ENCODE data around the gene ANKRD11.

Gene ANKRD11

GRCh38 chr16:89406277-89406888 lies 84.0 kb downstream of the ANKRD11 start:
- H3K36me3 ChIP-seq (ENCODE audit: control insufficient read depth in 1 of 2, insufficient read depth in 2 of 2, low read length in 2 of 2): peaks cover 0 to 2% of the 10 kb centered on the region in 2 experiments
- peak overlapping the region; percentile 52 for H3K4ac ChIP-seq (ENCODE audit: low read depth, low read length)
- H4K8ac ChIP-seq (ENCODE audit: low read depth, low read length): no peak overlapping the region
- H3K27ac ChIP-seq (ENCODE audit: low read depth, low read length): peak overlapping the region; percentile 9
- WGBS (ENCODE audit: extremely low coverage, insufficient coverage, insufficient read length): no CpG with 5 or more reads among the region's 22 CpGs
- H2BK12ac ChIP-seq (ENCODE audit: low read length): no peak overlapping the region
- no peak overlapping the region for H2AK5ac ChIP-seq (ENCODE audit: low read length)
- no peak for DNase-seq
- peaks cover 4% of the 10 kb centered on the region for H3K79me1 ChIP-seq (ENCODE audit: low read length)
- H2BK5ac ChIP-seq (ENCODE audit: low read depth, low read length, poor library complexity): peak overlapping the region; percentile 12
- no peak overlapping the region for H3K23ac ChIP-seq (ENCODE audit: low read length)
- H3K9me3 ChIP-seq (ENCODE audit: insufficient read depth, low read depth, low read length): no peaks in the 10 kb centered on the region
- H2AFZ ChIP-seq (ENCODE audit: insufficient read depth, low read length, poor library complexity): no peak overlapping the region
- no peaks in the 10 kb centered on the region for H3K27me3 ChIP-seq (ENCODE audit: insufficient read depth, low read length)
- peak overlapping the region; percentile 2 for H3K18ac ChIP-seq (ENCODE audit: low read length)
- no peak overlapping the region for H2BK120ac ChIP-seq (ENCODE audit: insufficient read depth, low read length, poor library complexity)
- peaks cover 40% of the 10 kb centered on the region for H3K79me2 ChIP-seq (ENCODE audit: control insufficient read depth, insufficient read depth, low read length, poor library complexity)
- H4K91ac ChIP-seq (ENCODE audit: low read depth, low read length): no peak overlapping the region
- H3K4me1 ChIP-seq (ENCODE audit: control insufficient read depth in 1 of 2, insufficient read depth in 2 of 2, low read length in 2 of 2): peaks cover 51 to 62% of the 10 kb centered on the region in 2 experiments
- no peak overlapping the region for H3K9ac ChIP-seq (ENCODE audit: low read length)
- H3K4me3 ChIP-seq (ENCODE audit: low read depth, low read length): no peak overlapping the region
- no peak overlapping the region for H4K12ac ChIP-seq (ENCODE audit: low read depth, low read length)
- H3K14ac ChIP-seq (ENCODE audit: low read length): peak overlapping the region; percentile 15
- no peak overlapping the region for H3K4me2 ChIP-seq (ENCODE audit: low read length)

- Histone ChIP-seq H2AK5ac (ENCODE audit: low read length) (no peak overlapping the region), H2BK5ac (ENCODE audit: low read depth, low read length, poor library complexity) (no peak overlapping the region), H3K4me3 (ENCODE audit: low read depth, low read length) (no peak overlapping the region), H3K79me2 (ENCODE audit: control insufficient read depth, insufficient read depth, low read length, poor library complexity) (peaks cover 34% of the 10 kb centered on the region), H3K27ac (ENCODE audit: low read depth, low read length) (no peak overlapping the region), H2BK120ac (ENCODE audit: insufficient read depth, low read length, poor library complexity) (no peak overlapping the region), H3K23ac (ENCODE audit: low read length) (no peak overlapping the region), H2BK12ac (ENCODE audit: low read length) (peak overlapping the region; percentile 1), H4K8ac (ENCODE audit: low read depth, low read length) (no peak overlapping the region), H3K4me1 (ENCODE audit: control insufficient read depth in 1 of 2, insufficient read depth in 2 of 2, low read length in 2 of 2) (peaks cover 44 to 51% of the 10 kb centered on the region in 2 experiments), H4K12ac (ENCODE audit: low read depth, low read length) (no peak overlapping the region), H2AFZ (ENCODE audit: insufficient read depth, low read length, poor library complexity) (no peak overlapping the region), H3K18ac (ENCODE audit: low read length) (no peak overlapping the region), H3K9ac (ENCODE audit: low read length) (no peak overlapping the region), H3K9me3 (ENCODE audit: insufficient read depth, low read depth, low read length) (no peaks in the 10 kb centered on the region), H3K4ac (ENCODE audit: low read depth, low read length) (peak overlapping the region; percentile 99), H3K4me2 (ENCODE audit: low read length) (no peak overlapping the region), H3K79me1 (ENCODE audit: low read length) (peaks cover 4% of the 10 kb centered on the region), H3K27me3 (ENCODE audit: insufficient read depth, low read length) (no peaks in the 10 kb centered on the region), H4K91ac (ENCODE audit: low read depth, low read length) (no peak overlapping the region), H3K36me3 (ENCODE audit: control insufficient read depth in 1 of 2, insufficient read depth in 2 of 2, low read length in 2 of 2) (peaks cover 0 to 2% of the 10 kb centered on the region in 2 experiments), H3K14ac (ENCODE audit: low read length) (peak overlapping the region; percentile 4)
- WGBS (ENCODE audit: extremely low coverage, insufficient coverage, insufficient read length): no CpG with 5 or more reads among the region's 8 CpGs
- DNase-seq: no peak
Observed at GRCh38 chr16:89404561-89404960, 85.8 kb downstream of the ANKRD11 start.

- Histone ChIP-seq H4K91ac (ENCODE audit: low read depth, low read length) (no peak overlapping the region), H2BK5ac (ENCODE audit: low read depth, low read length, poor library complexity) (no peak overlapping the region), H3K4me2 (ENCODE audit: low read length) (no peak overlapping the region), H3K27ac (ENCODE audit: low read depth, low read length) (no peak overlapping the region), H4K8ac (ENCODE audit: low read depth, low read length) (no peak overlapping the region), H3K79me2 (ENCODE audit: control insufficient read depth, insufficient read depth, low read length, poor library complexity) (peaks cover 32% of the 10 kb centered on the region), H3K79me1 (ENCODE audit: low read length) (peaks cover 12% of the 10 kb centered on the region), H3K14ac (ENCODE audit: low read length) (no peak overlapping the region), H3K18ac (ENCODE audit: low read length) (peak overlapping the region; percentile 41), H3K36me3 (ENCODE audit: control insufficient read depth in 1 of 2, insufficient read depth in 2 of 2, low read length in 2 of 2) (peaks cover 2% of the 10 kb centered on the region in 2 experiments), H2BK12ac (ENCODE audit: low read length) (no peak overlapping the region), H2AFZ (ENCODE audit: insufficient read depth, low read length, poor library complexity) (no peak overlapping the region), H2AK5ac (ENCODE audit: low read length) (no peak overlapping the region), H4K12ac (ENCODE audit: low read depth, low read length) (no peak overlapping the region), H3K9ac (ENCODE audit: low read length) (no peak overlapping the region), H2BK120ac (ENCODE audit: insufficient read depth, low read length, poor library complexity) (no peak overlapping the region), H3K4ac (ENCODE audit: low read depth, low read length) (peak overlapping the region; percentile 72), H3K4me3 (ENCODE audit: low read depth, low read length) (no peak overlapping the region), H3K4me1 (ENCODE audit: control insufficient read depth in 1 of 2, insufficient read depth in 2 of 2, low read length in 2 of 2) (peaks cover 39 to 40% of the 10 kb centered on the region in 2 experiments), H3K23ac (ENCODE audit: low read length) (no peak overlapping the region), H3K27me3 (ENCODE audit: insufficient read depth, low read length) (no peaks in the 10 kb centered on the region), H3K9me3 (ENCODE audit: insufficient read depth, low read depth, low read length) (no peaks in the 10 kb centered on the region)
- WGBS (ENCODE audit: extremely low coverage, insufficient coverage, insufficient read length): no CpG with 5 or more reads among the region's 17 CpGs
- no peak for DNase-seq
Observed at GRCh38 chr16:89402962-89403361, 87.4 kb downstream of the ANKRD11 start.

DNA sequence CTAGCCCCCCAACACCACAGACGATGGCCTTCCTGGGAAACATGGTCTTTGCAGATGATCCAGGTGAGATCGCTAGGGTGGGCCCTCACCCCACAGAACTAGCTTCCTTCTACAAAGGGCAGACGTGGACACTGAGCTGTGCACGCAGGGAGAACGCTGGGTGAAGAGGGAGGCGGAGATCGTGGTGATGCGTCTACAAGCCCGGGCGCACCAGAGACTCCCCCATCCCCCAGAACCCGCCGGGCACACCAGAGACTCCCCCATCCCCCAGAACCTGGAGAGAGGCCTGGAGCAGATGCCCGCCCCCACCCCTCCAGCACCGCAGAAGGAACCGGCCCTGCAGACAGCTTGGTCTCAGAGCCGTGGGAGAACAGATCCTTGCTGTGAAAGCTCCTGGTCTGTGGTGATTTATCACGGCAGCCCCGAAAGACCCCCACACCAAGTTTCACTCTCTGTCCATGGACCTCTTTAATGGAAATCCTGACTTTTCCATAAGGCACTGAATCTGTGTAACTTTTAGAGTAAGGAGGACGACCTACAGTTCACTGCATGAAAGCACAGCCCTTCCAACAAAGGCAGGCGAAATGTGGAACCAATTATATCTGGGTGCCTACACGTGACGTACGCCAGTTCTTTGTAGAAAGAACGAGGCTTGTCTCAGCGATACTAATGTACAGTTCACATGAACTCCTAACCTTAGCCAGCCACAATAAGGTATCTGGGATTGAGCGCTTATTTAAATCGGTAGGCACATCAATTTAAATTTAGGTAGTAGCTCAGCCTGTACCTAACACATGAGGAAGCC lies 88.5 kb downstream of the ANKRD11 start:
- H3K27me3 ChIP-seq (ENCODE audit: insufficient read depth, low read length): no peaks in the 10 kb centered on the region
- no CpG with 5 or more reads among the region's 27 CpGs for WGBS (ENCODE audit: extremely low coverage, insufficient coverage, insufficient read length)

More for the DNA sequence above, 88.5 kb downstream of the ANKRD11 start:
- H2BK12ac ChIP-seq (ENCODE audit: low read length): no peak overlapping the region
- H2BK120ac ChIP-seq (ENCODE audit: insufficient read depth, low read length, poor library complexity): no peak overlapping the region
- peaks cover 3% of the 10 kb centered on the region for H3K9me3 ChIP-seq (ENCODE audit: insufficient read depth, low read depth, low read length)
- no peak overlapping the region for H2AK5ac ChIP-seq (ENCODE audit: low read length)
- H3K79me2 ChIP-seq (ENCODE audit: control insufficient read depth, insufficient read depth, low read length, poor library complexity): peaks cover 31% of the 10 kb centered on the region
- peaks cover 12% of the 10 kb centered on the region for H3K79me1 ChIP-seq (ENCODE audit: low read length)
- H3K4me2 ChIP-seq (ENCODE audit: low read length): no peak overlapping the region
- no peak overlapping the region for H3K4me3 ChIP-seq (ENCODE audit: low read depth, low read length)
- no peak overlapping the region for H3K14ac ChIP-seq (ENCODE audit: low read length)
- H4K8ac ChIP-seq (ENCODE audit: low read depth, low read length): no peak overlapping the region
- H2AFZ ChIP-seq (ENCODE audit: insufficient read depth, low read length, poor library complexity): no peak overlapping the region
- H3K9ac ChIP-seq (ENCODE audit: low read length): no peak overlapping the region
- no peak overlapping the region for H2BK5ac ChIP-seq (ENCODE audit: low read depth, low read length, poor library complexity)
- H3K36me3 ChIP-seq (ENCODE audit: control insufficient read depth in 1 of 2, insufficient read depth in 2 of 2, low read length in 2 of 2): peaks cover 5 to 10% of the 10 kb centered on the region in 2 experiments
- no peak overlapping the region for H4K91ac ChIP-seq (ENCODE audit: low read depth, low read length)
- DNase-seq: no peak
- no peak overlapping the region for H3K18ac ChIP-seq (ENCODE audit: low read length)
- H3K4me1 ChIP-seq (ENCODE audit: control insufficient read depth in 1 of 2, insufficient read depth in 2 of 2, low read length in 2 of 2): peaks cover 32 to 35% of the 10 kb centered on the region in 2 experiments
- H3K4ac ChIP-seq (ENCODE audit: low read depth, low read length): peak overlapping the region; percentile 75
- no peak overlapping the region for H3K23ac ChIP-seq (ENCODE audit: low read length)
- H3K27ac ChIP-seq (ENCODE audit: low read depth, low read length): no peak overlapping the region
- H4K12ac ChIP-seq (ENCODE audit: low read depth, low read length): no peak overlapping the region

All from trophoblast cell (in vitro differentiated cells and primary cell).